ENCODE measurements around the gene PGM3.
A peak's percentile ranks its signal among the peaks of the same experiment; 100 is the strongest.

PGM3 gene

GRCh38 chr6:83183082-83183828 is 9.8 kb downstream of the PGM3 start:
- peak; percentile 76 for DNase-seq (ENCODE audit: low spot score)

- no peak for DNase-seq (ENCODE audit: low spot score)
Observed at GRCh38 chr6:83182114-83182513, 11.0 kb downstream of the PGM3 start.

GRCh38 chr6:83180426-83180950 is 12.6 kb downstream of the PGM3 start:
- no peak for DNase-seq (ENCODE audit: low spot score)

- no peak for DNase-seq (ENCODE audit: low spot score)
Observed at GRCh38 chr6:83176246-83176645, 16.8 kb downstream of the PGM3 start.

- DNase-seq (ENCODE audit: low spot score), result no peak
Observed at GRCh38 chr6:83169511-83169910, 23.6 kb downstream of the PGM3 start.

GRCh38 chr6:83169106-83169505 is 24.0 kb downstream of the PGM3 start:
- DNase-seq (ENCODE audit: low spot score), result no peak

GRCh38 chr6:83168556-83168955 is 24.5 kb downstream of the PGM3 start:
- no peak for DNase-seq (ENCODE audit: low spot score)

GRCh38 chr6:83167726-83168278 is 25.3 kb downstream of the PGM3 start:
- no peak for DNase-seq (ENCODE audit: low spot score)

GRCh38 chr6:83160167-83160566 is 32.9 kb downstream of the PGM3 start:
- DNase-seq (ENCODE audit: low spot score), result no peak

GRCh38 chr6:83155794-83156193 is 37.3 kb downstream of the PGM3 start:
- no peak for DNase-seq (ENCODE audit: low spot score)

GRCh38 chr6:83153883-83154521 is 39.1 kb downstream of the PGM3 start:
- no peak for DNase-seq (ENCODE audit: low spot score)

- no peak for DNase-seq (ENCODE audit: low spot score)
Observed at GRCh38 chr6:83152913-83153312, 40.2 kb downstream of the PGM3 start.

GRCh38 chr6:83151114-83151513 is 42.0 kb downstream of the PGM3 start:
- DNase-seq (ENCODE audit: low spot score), result no peak

- no peak for DNase-seq (ENCODE audit: low spot score)
Observed at GRCh38 chr6:83138758-83139157, 54.3 kb downstream of the PGM3 start.

- no peak for DNase-seq (ENCODE audit: low spot score)
Observed at GRCh38 chr6:83138118-83138722, 54.8 kb downstream of the PGM3 start.

- no peak for DNase-seq (ENCODE audit: low spot score)
Observed at GRCh38 chr6:83132121-83132520, 60.9 kb downstream of the PGM3 start.

GRCh38 chr6:83127976-83128375 is 65.1 kb downstream of the PGM3 start:
- DNase-seq (ENCODE audit: low spot score), result no peak

- no peak for DNase-seq (ENCODE audit: low spot score)
Observed at GRCh38 chr6:83127258-83127657, 65.8 kb downstream of the PGM3 start.

GRCh38 chr6:83126807-83127206 is 66.3 kb downstream of the PGM3 start:
- no peak for DNase-seq (ENCODE audit: low spot score)

- no peak for DNase-seq (ENCODE audit: low spot score)
Observed at GRCh38 chr6:83126223-83126622, 66.8 kb downstream of the PGM3 start.

- no peak for DNase-seq (ENCODE audit: low spot score)
Observed at GRCh38 chr6:83125425-83125824, 67.6 kb downstream of the PGM3 start.

GRCh38 chr6:83124553-83124952 is 68.5 kb downstream of the PGM3 start:
- no peak for DNase-seq (ENCODE audit: low spot score)
